Measurements from ENCODE around the gene CYFIP1.

DNA sequence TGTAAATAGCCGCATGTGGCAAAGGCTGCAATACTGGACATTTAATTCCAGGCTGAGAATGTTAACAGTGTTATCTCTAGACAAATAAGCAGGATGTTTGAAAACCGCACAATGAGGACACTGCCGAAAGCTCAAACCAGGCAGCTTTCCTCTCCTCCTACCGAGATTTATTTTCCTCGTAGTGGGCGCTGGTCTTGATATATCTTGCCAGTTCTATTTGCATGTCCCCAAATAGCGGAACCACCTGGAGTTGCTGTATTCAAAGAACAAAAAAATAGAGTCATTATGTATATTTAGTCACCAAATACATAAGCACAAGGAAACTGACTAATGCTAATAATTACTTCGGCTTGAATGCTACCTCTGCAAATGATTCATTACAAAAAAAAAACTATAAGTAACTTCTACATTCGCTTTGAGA lies 46.5 kb downstream of the CYFIP1 start:
- TF ChIP-seq, protein P1, sequence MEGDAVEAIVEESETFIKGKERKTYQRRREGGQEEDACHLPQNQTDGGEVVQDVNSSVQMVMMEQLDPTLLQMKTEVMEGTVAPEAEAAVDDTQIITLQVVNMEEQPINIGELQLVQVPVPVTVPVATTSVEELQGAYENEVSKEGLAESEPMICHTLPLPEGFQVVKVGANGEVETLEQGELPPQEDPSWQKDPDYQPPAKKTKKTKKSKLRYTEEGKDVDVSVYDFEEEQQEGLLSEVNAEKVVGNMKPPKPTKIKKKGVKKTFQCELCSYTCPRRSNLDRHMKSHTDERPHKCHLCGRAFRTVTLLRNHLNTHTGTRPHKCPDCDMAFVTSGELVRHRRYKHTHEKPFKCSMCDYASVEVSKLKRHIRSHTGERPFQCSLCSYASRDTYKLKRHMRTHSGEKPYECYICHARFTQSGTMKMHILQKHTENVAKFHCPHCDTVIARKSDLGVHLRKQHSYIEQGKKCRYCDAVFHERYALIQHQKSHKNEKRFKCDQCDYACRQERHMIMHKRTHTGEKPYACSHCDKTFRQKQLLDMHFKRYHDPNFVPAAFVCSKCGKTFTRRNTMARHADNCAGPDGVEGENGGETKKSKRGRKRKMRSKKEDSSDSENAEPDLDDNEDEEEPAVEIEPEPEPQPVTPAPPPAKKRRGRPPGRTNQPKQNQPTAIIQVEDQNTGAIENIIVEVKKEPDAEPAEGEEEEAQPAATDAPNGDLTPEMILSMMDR (IDR thresholded peaks at IDR 0.05) = no peak
- TF ChIP-seq POLR2A (IDR thresholded peaks at IDR 0.05) = no peak

All from tibial nerve (tissue), 3 donors.